IMR-90 (cell line): ENCODE data around the gene NDUFS3.
A peak's percentile ranks its signal among the peaks of the same experiment; 100 is the strongest.

Experiments used
- BHLHE40 ChIP-seq: fragments of 150-350 bp; IDR thresholded peaks from 2 replicates; pipeline ENCODE4 v1.6.1; 2016; ENCODE audit warnings: mild to moderate bottlenecking, low read depth, low read length
- CEBPB ChIP-seq: IDR thresholded peaks from 2 replicates; pipeline ENCODE4 v1.6.1; 2012; ENCODE audit warnings: low read depth, low read length, improper control_type of control experiment
- CHD1 ChIP-seq: IDR thresholded peaks from 2 replicates; pipeline ENCODE4 v1.6.1; 2012; ENCODE audit warnings: low read depth, low read length, improper control_type of control experiment
- MAFK ChIP-seq: IDR thresholded peaks from 2 replicates; pipeline ENCODE4 v1.6.1; 2012; ENCODE audit warnings: low read depth, low read length, improper control_type of control experiment
- MAZ ChIP-seq: IDR thresholded peaks from 2 replicates; pipeline ENCODE4 v1.6.1; 2012; ENCODE audit warnings: low read depth, mild to moderate bottlenecking, low read length, improper control_type of control experiment, moderate library complexity, borderline replicate concordance
- MXI1 ChIP-seq: IDR thresholded peaks from 2 replicates; pipeline ENCODE4 v1.6.1; 2012; ENCODE audit warnings: low read depth, mild to moderate bottlenecking, low read length, moderate library complexity, borderline replicate concordance
- POLR2A ChIP-seq: IDR thresholded peaks from 2 replicates; pipeline ENCODE4 v1.6.1; 2012; ENCODE audit warnings: mild to moderate bottlenecking, low read depth, low read length
- RAD21 ChIP-seq: IDR thresholded peaks from 2 replicates; pipeline ENCODE4 v1.6.1; 2012; ENCODE audit warnings: low read length, improper control_type of control experiment
- RCOR1 ChIP-seq: IDR thresholded peaks from 2 replicates; pipeline ENCODE4 v1.6.1; 2012; ENCODE audit warnings: mild to moderate bottlenecking, low read length, improper control_type of control experiment; ENCODE audit not compliant: insufficient replicate concordance
- RFX5 ChIP-seq: IDR thresholded peaks from 2 replicates; pipeline ENCODE4 v1.8.0; 2012; ENCODE audit warnings: low read depth, mild to moderate bottlenecking, low read length, moderate library complexity
- TF ChIP-seq, protein P1 (sequence below): conservative IDR thresholded peaks from 2 replicates; pipeline ENCODE4 v1.5.1; 2012; ENCODE audit warnings: mild to moderate bottlenecking, low read depth, low read length, improper control_type of control experiment
- TF ChIP-seq, protein P2 (sequence below): fragments of 150-350 bp; IDR thresholded peaks from 2 replicates; pipeline ENCODE4 v1.6.1; 2017; ENCODE audit warnings: mild to moderate bottlenecking, antibody characterized with exemption, low read length, low read depth

DNA sequence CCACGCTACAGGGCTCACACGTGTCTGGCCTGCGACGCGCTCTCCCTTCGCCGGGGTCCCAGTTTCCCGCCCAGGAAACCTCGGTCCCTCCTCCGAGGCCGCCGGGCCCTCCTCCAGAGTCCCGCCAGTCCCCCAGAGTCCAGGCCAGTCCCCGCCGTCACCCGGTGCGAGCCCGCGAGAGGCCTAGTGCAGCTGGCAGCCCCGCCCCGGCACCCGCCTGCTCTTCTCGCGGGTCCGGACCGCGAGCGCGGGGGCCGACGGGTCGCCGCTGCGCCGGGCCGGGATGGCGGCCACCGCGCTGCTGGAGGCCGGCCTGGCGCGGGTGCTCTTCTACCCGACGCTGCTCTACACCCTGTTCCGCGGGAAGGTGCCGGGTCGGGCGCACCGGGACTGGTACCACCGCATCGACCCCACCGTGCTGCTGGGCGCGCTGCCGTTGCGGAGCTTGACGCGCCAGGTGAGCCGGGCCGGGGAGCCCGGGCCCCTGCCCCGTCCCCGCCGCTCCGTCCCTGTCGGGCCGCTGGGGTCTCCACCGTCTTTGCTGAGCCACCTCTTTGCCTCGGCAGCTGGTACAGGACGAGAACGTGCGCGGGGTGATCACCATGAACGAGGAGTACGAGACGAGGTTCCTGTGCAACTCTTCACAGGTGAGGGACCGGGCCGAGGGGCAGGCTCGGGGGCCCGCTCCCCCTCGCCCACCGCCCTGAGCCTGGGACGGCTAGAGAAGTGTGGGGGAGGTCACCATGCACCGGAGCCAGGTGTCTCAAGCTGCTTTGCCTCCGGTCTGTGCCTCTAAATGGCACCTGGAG, 13.3 kb upstream of the NDUFS3 start, which contains the start of gene PTPMT1:
- TF ChIP-seq, protein P1, sequence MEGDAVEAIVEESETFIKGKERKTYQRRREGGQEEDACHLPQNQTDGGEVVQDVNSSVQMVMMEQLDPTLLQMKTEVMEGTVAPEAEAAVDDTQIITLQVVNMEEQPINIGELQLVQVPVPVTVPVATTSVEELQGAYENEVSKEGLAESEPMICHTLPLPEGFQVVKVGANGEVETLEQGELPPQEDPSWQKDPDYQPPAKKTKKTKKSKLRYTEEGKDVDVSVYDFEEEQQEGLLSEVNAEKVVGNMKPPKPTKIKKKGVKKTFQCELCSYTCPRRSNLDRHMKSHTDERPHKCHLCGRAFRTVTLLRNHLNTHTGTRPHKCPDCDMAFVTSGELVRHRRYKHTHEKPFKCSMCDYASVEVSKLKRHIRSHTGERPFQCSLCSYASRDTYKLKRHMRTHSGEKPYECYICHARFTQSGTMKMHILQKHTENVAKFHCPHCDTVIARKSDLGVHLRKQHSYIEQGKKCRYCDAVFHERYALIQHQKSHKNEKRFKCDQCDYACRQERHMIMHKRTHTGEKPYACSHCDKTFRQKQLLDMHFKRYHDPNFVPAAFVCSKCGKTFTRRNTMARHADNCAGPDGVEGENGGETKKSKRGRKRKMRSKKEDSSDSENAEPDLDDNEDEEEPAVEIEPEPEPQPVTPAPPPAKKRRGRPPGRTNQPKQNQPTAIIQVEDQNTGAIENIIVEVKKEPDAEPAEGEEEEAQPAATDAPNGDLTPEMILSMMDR, result no peak
- TF ChIP-seq RCOR1 (no peak), BHLHE40 (peak; percentile 32; the same call in 1 of the 2 replicates), MAZ (peak; percentile 74; the same call in 1 of the 2 replicates), POLR2A (peak; percentile 87), MAFK (no peak), RFX5 (no peak), RAD21 (no peak), CHD1 (no peak), CEBPB (no peak), MXI1 (peak; percentile 61; the same call in 1 of the 2 replicates)
- TF ChIP-seq, protein P2, sequence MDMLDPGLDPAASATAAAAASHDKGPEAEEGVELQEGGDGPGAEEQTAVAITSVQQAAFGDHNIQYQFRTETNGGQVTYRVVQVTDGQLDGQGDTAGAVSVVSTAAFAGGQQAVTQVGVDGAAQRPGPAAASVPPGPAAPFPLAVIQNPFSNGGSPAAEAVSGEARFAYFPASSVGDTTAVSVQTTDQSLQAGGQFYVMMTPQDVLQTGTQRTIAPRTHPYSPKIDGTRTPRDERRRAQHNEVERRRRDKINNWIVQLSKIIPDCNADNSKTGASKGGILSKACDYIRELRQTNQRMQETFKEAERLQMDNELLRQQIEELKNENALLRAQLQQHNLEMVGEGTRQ, result no peak
